Activated T-helper 17 cell treated with anti-CD3 and anti-CD28 coated beads, Interleukin-2, amount 50 U/mL, for 72 hours (primary cell): ENCODE measurements around the gene COL25A1. TPM values are rescaled to one million over a fixed set of nuclear protein-coding genes. Genes with fewer than 3 reads are reported as not detected.

Experiments
- ATAC-seq: fragments of 150-1000 bp; cut with Tn5 transposase; replicated peaks from 2 replicates; pipeline ENCODE4 v1.10.0; 2021; ENCODE audit warnings: mild to moderate bottlenecking, moderate library complexity
- H3K27ac Mint-ChIP-seq: one replicate; pipeline ENCODE4 v1.8.0; 2022; ENCODE audit warnings: mixed read lengths
- H3K27me3 Mint-ChIP-seq: one replicate; pipeline ENCODE4 v1.8.0; 2022; ENCODE audit warnings: mixed read lengths
- H3K36me3 Mint-ChIP-seq: one replicate; pipeline ENCODE4 v1.8.0; 2022; ENCODE audit warnings: low read depth, mild to moderate bottlenecking, mixed read lengths
- H3K4me1 Mint-ChIP-seq: one replicate; pipeline ENCODE4 v1.8.0; 2022; ENCODE audit warnings: mixed read lengths
- H3K4me3 Mint-ChIP-seq: one replicate; pipeline ENCODE4 v1.8.0; 2022; ENCODE audit warnings: mild to moderate bottlenecking, mixed read lengths
- H3K9me3 Mint-ChIP-seq: one replicate; pipeline ENCODE4 v1.8.0; 2022; ENCODE audit warnings: mixed read lengths
- total RNA-seq, 2 donors: library from RNA; stranded (reverse); gene quantifications; one replicate each; pipeline ENCODE4 v1.2.3, GENCODE V29; 2022

Gene COL25A1
- total RNA-seq, 2 donors from 2014 or later = 0.08 TPM; not detected in 1

- H3K4me1 Mint-ChIP-seq = no peaks in the 10 kb centered on the region
- H3K36me3 Mint-ChIP-seq = no peaks in the 10 kb centered on the region
- peaks cover 11% of the 10 kb centered on the region for H3K27me3 Mint-ChIP-seq
- no peak overlapping the region for H3K4me3 Mint-ChIP-seq
- H3K9me3 Mint-ChIP-seq = peaks cover 5% of the 10 kb centered on the region
- H3K27ac Mint-ChIP-seq = no peak overlapping the region
- ATAC-seq = no peak
These were observed 118.4 kb downstream of the COL25A1 start for GRCh38 chr4:109183931-109184490.

GRCh38 chr4:109182696-109183095 lies 119.8 kb downstream of the COL25A1 start:
- no peak overlapping the region for H3K27ac Mint-ChIP-seq
- peaks cover 11% of the 10 kb centered on the region for H3K27me3 Mint-ChIP-seq
- H3K9me3 Mint-ChIP-seq = peaks cover 5% of the 10 kb centered on the region
- H3K4me1 Mint-ChIP-seq = no peaks in the 10 kb centered on the region
- H3K36me3 Mint-ChIP-seq = no peaks in the 10 kb centered on the region
- H3K4me3 Mint-ChIP-seq = no peak overlapping the region
- ATAC-seq = no peak

- Mint-ChIP-seq H3K27ac (no peak overlapping the region), H3K27me3 (peaks cover 3% of the 10 kb centered on the region), H3K4me3 (no peak overlapping the region), H3K36me3 (no peaks in the 10 kb centered on the region), H3K4me1 (no peaks in the 10 kb centered on the region), H3K9me3 (no peaks in the 10 kb centered on the region)
- ATAC-seq = no peak
These were observed 123.4 kb downstream of the COL25A1 start for GRCh38 chr4:109179061-109179460.

- Mint-ChIP-seq H3K36me3 (no peaks in the 10 kb centered on the region), H3K9me3 (no peaks in the 10 kb centered on the region), H3K4me1 (no peaks in the 10 kb centered on the region), H3K27me3 (peaks cover 3% of the 10 kb centered on the region), H3K27ac (no peak overlapping the region), H3K4me3 (no peak overlapping the region)
- ATAC-seq = no peak
These were observed 125.2 kb downstream of the COL25A1 start for GRCh38 chr4:109177096-109177810.

- no peak for ATAC-seq
- Mint-ChIP-seq H3K27ac (no peak overlapping the region), H3K4me1 (no peaks in the 10 kb centered on the region), H3K9me3 (no peaks in the 10 kb centered on the region), H3K36me3 (no peaks in the 10 kb centered on the region), H3K4me3 (no peak overlapping the region), H3K27me3 (peaks cover 4% of the 10 kb centered on the region)
These were observed 128.1 kb downstream of the COL25A1 start for GRCh38 chr4:109174224-109174953.

- no peaks in the 10 kb centered on the region for H3K4me1 Mint-ChIP-seq
- no peak overlapping the region for H3K27ac Mint-ChIP-seq
- H3K9me3 Mint-ChIP-seq = no peaks in the 10 kb centered on the region
- H3K27me3 Mint-ChIP-seq = peaks cover 9% of the 10 kb centered on the region
- no peak for ATAC-seq
- no peaks in the 10 kb centered on the region for H3K36me3 Mint-ChIP-seq
- no peak overlapping the region for H3K4me3 Mint-ChIP-seq
These were observed 130.2 kb downstream of the COL25A1 start for GRCh38 chr4:109172301-109172700.

- Mint-ChIP-seq H3K27ac (no peak overlapping the region), H3K4me1 (no peaks in the 10 kb centered on the region), H3K36me3 (no peaks in the 10 kb centered on the region), H3K27me3 (peaks cover 14% of the 10 kb centered on the region), H3K4me3 (no peak overlapping the region), H3K9me3 (no peaks in the 10 kb centered on the region)
- no peak for ATAC-seq
These were observed 131.4 kb downstream of the COL25A1 start for GRCh38 chr4:109171070-109171469.

GRCh38 chr4:109169170-109169569 lies 133.3 kb downstream of the COL25A1 start:
- H3K4me3 Mint-ChIP-seq = no peak overlapping the region
- H3K9me3 Mint-ChIP-seq = no peaks in the 10 kb centered on the region
- no peak overlapping the region for H3K27ac Mint-ChIP-seq
- H3K36me3 Mint-ChIP-seq = no peaks in the 10 kb centered on the region
- H3K4me1 Mint-ChIP-seq = no peaks in the 10 kb centered on the region
- ATAC-seq = no peak
- H3K27me3 Mint-ChIP-seq = peaks cover 15% of the 10 kb centered on the region

- no peaks in the 10 kb centered on the region for H3K4me1 Mint-ChIP-seq
- H3K36me3 Mint-ChIP-seq = no peaks in the 10 kb centered on the region
- no peak overlapping the region for H3K4me3 Mint-ChIP-seq
- peaks cover 15% of the 10 kb centered on the region for H3K27me3 Mint-ChIP-seq
- no peaks in the 10 kb centered on the region for H3K9me3 Mint-ChIP-seq
- no peak overlapping the region for H3K27ac Mint-ChIP-seq
- ATAC-seq = no peak
These were observed 135.9 kb downstream of the COL25A1 start for GRCh38 chr4:109166586-109166985.

GRCh38 chr4:109166126-109166525 lies 136.3 kb downstream of the COL25A1 start:
- Mint-ChIP-seq H3K27ac (no peak overlapping the region), H3K36me3 (no peaks in the 10 kb centered on the region), H3K4me1 (no peaks in the 10 kb centered on the region), H3K27me3 (peaks cover 15% of the 10 kb centered on the region), H3K4me3 (no peak overlapping the region), H3K9me3 (no peaks in the 10 kb centered on the region)
- no peak for ATAC-seq

GRCh38 chr4:109164011-109164410 lies 138.4 kb downstream of the COL25A1 start:
- ATAC-seq = no peak
- Mint-ChIP-seq H3K4me1 (no peaks in the 10 kb centered on the region), H3K27ac (no peak overlapping the region), H3K9me3 (no peaks in the 10 kb centered on the region), H3K27me3 (peaks cover 9% of the 10 kb centered on the region), H3K36me3 (no peaks in the 10 kb centered on the region), H3K4me3 (no peak overlapping the region)

GRCh38 chr4:109163493-109163892 lies 139.0 kb downstream of the COL25A1 start:
- Mint-ChIP-seq H3K27ac (no peak overlapping the region), H3K9me3 (no peaks in the 10 kb centered on the region)

GRCh38 chr4:109162759-109163158 lies 139.7 kb downstream of the COL25A1 start:
- H3K4me3 Mint-ChIP-seq = no peak overlapping the region
- no peaks in the 10 kb centered on the region for H3K9me3 Mint-ChIP-seq
- H3K4me1 Mint-ChIP-seq = no peaks in the 10 kb centered on the region
- ATAC-seq = no peak
- peaks cover 6% of the 10 kb centered on the region for H3K27me3 Mint-ChIP-seq
- no peak overlapping the region for H3K27ac Mint-ChIP-seq
- H3K36me3 Mint-ChIP-seq = no peaks in the 10 kb centered on the region

More at GRCh38 chr4:109163493-109163892, 139.0 kb downstream of the COL25A1 start:
- no peak overlapping the region for H3K4me3 Mint-ChIP-seq
- ATAC-seq = no peak
- H3K36me3 Mint-ChIP-seq = no peaks in the 10 kb centered on the region
- no peaks in the 10 kb centered on the region for H3K4me1 Mint-ChIP-seq
- peaks cover 6% of the 10 kb centered on the region for H3K27me3 Mint-ChIP-seq

GRCh38 chr4:109160494-109160893 lies 142.0 kb downstream of the COL25A1 start:
- Mint-ChIP-seq H3K27me3 (peaks cover 7% of the 10 kb centered on the region), H3K4me3 (no peak overlapping the region)

GRCh38 chr4:109157696-109158095 lies 144.8 kb downstream of the COL25A1 start:
- peaks cover 8% of the 10 kb centered on the region for H3K27me3 Mint-ChIP-seq
- H3K4me3 Mint-ChIP-seq = no peak overlapping the region
- ATAC-seq = no peak
- no peaks in the 10 kb centered on the region for H3K9me3 Mint-ChIP-seq
- no peaks in the 10 kb centered on the region for H3K4me1 Mint-ChIP-seq
- no peak overlapping the region for H3K27ac Mint-ChIP-seq
- no peaks in the 10 kb centered on the region for H3K36me3 Mint-ChIP-seq

More at GRCh38 chr4:109160494-109160893, 142.0 kb downstream of the COL25A1 start:
- no peaks in the 10 kb centered on the region for H3K36me3 Mint-ChIP-seq
- no peaks in the 10 kb centered on the region for H3K4me1 Mint-ChIP-seq
- no peak overlapping the region for H3K27ac Mint-ChIP-seq
- H3K9me3 Mint-ChIP-seq = no peaks in the 10 kb centered on the region
- no peak for ATAC-seq
